ENCODE measurements around the gene EPHX1.

DNA sequence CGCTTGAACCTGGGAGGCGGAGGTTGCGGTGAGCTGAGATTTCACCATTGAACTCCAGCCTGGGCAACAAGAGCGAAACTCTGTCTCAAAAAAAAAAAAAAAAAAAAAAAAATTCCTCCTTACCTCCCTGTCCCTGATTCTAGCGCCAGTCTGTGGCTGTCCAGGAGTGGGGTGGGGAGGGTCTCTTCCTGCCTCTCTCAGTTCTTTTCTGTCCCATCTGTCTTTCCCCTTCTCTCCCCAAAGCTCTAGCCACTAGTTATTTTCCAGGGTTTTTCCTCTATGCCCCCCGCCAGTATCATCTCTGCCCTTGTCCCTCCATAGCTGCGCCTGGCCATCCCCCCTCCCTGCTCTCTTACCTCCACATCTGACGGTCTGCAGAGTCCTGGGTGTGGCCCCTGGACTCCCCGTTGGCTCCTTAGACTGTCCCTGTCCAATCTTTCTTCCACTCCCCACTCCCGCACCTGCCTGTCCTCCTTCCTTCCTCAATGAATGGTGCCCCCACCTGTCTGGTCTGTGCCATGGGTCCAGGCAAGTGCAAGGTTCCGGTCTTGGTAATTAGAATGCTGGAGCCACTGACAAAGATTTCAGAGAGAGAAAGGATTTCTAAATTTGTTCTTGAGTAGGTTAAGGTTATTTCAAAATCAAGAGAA is 73.8 kb downstream of the EPHX1 start:
- TF ChIP-seq, protein P1, sequence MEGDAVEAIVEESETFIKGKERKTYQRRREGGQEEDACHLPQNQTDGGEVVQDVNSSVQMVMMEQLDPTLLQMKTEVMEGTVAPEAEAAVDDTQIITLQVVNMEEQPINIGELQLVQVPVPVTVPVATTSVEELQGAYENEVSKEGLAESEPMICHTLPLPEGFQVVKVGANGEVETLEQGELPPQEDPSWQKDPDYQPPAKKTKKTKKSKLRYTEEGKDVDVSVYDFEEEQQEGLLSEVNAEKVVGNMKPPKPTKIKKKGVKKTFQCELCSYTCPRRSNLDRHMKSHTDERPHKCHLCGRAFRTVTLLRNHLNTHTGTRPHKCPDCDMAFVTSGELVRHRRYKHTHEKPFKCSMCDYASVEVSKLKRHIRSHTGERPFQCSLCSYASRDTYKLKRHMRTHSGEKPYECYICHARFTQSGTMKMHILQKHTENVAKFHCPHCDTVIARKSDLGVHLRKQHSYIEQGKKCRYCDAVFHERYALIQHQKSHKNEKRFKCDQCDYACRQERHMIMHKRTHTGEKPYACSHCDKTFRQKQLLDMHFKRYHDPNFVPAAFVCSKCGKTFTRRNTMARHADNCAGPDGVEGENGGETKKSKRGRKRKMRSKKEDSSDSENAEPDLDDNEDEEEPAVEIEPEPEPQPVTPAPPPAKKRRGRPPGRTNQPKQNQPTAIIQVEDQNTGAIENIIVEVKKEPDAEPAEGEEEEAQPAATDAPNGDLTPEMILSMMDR (IDR thresholded peaks at IDR 0.05; ENCODE audit: control extremely low read depth in 1 of 3, insufficient read depth in 1 of 3, low read depth in 1 of 3, low read length in 3 of 3): no peak
- TF ChIP-seq EZH2 (IDR thresholded peaks at IDR 0.05; ENCODE audit: low read depth, low read length, severe bottlenecking) (no peak), POLR2AphosphoS5 (IDR thresholded peaks at IDR 0.05; ENCODE audit: low read depth, low read length) (no peak), ATF2 (IDR thresholded peaks at IDR 0.05; ENCODE audit: low read length) (no peak)
